Adrenal gland (tissue), 12 donors: ENCODE measurements around the gene HRAS. TPM values are rescaled to one million over a fixed set of nuclear protein-coding genes. Genes with fewer than 3 reads are reported as not detected.

ENCODE experiments used
- DNase-seq, 7 donors: peaks; one replicate each; pipeline ENCODE4 v3.0.0-alpha.2; 2019 to 2020
- H3K27ac ChIP-seq, 5 donors: fragments of 200-600 bp; sonication (generic) in 4 of 5; 1 replicate in 3 of 5; 2 replicates in 2 of 5; pipeline versions ENCODE4 v1.5.1 to v1.8.0; 2016 to 2020; ENCODE audit warnings: mild to moderate bottlenecking in 1 of 5
- H3K27me3 ChIP-seq: fragments of 200-600 bp; 2 replicates; pipeline ENCODE4 v1.8.0; 2021
- H3K36me3 ChIP-seq, 2 donors: fragments of 200-600 bp; replicated peaks in 1 of 2; 1 replicate in 1 of 2; 2 replicates in 1 of 2; pipeline versions ENCODE4 v1.5.1 to v1.8.0; 2018 to 2022
- H3K4me1 ChIP-seq, 2 donors: fragments of 200-600 bp; replicated peaks in 1 of 2; 1 replicate in 1 of 2; 2 replicates in 1 of 2; pipeline versions ENCODE4 v1.5.1 to v1.8.0; 2018 to 2021
- H3K4me3 ChIP-seq, 4 donors: fragments of 200-600 bp; sonication (generic) in 3 of 4; one replicate each; pipeline ENCODE4 v1.5.1; 2016 to 2018
- H3K9me3 ChIP-seq, 3 donors: fragments of 200-600 bp; sonication (generic) in 1 of 3; replicated peaks in 1 of 3; 1 replicate in 2 of 3; 2 replicates in 1 of 3; pipeline versions ENCODE4 v1.5.1 to v1.8.0; 2016 to 2021
- POLR2A ChIP-seq, 2 donors: fragments of 450-650 bp; IDR thresholded peaks; one replicate each; pipeline ENCODE4 v1.6.1; 2017; ENCODE audit warnings: antibody characterized with exemption in 2 of 2, mild to moderate bottlenecking in 2 of 2, moderate library complexity in 1 of 2
- WGBS, 4 donors: extraction: QIAGEN DNeasy Blood & Tissue Kit in 2 of 4; methylation state at CpG; one replicate each; pipeline versions ENCODE4 v1.1.5 to v1.1.7; 2013 to 2017; 5-methylcytosine and 5-hydroxymethylcytosine counted together
- intact Hi-C, 2 donors: fragments of 100-400 bp; cut with DNase I; formaldehyde crosslinking; loops; one replicate each; pipeline versions ENCODE4 v1.14.1 to v1.15.0; 2022 to 2023
- microRNA counts, 2 donors: library from miRNA; unstranded; fragments of <30 nt; microRNA quantifications; one replicate each; lab custom pipeline; 2016
- microRNA-seq, 3 donors: library from miRNA; unstranded; fragments of <30 nt; microRNA quantifications; one replicate each; pipeline ENCODE4, GENCODE V29; 2017 to 2020
- polyA plus RNA-seq, 3 donors: library from polyadenylated mRNA; stranded (reverse); fragments of 200-250 nt in 2 of 3; fragments of 350-450 nt in 1 of 3; fragmentation: Illumina TruSeq in 1 of 3; extraction: RNeasy Lipid Tissue Mini Kit (QIAGEN cat#74804) in 1 of 3; gene quantifications; one replicate each; pipeline ENCODE4 v1.2.3, GENCODE V29; 2013 to 2014
- small RNA-seq, 2 donors: library from RNA; depleted of rRNA; stranded (forward); fragments of <200 nt; gene quantifications; one replicate each; pipeline ENCODE3, GENCODE V24; 2016
- total RNA-seq, 9 donors: library from RNA; depleted of rRNA in 4 of 9; stranded (reverse); fragments of >200 nt in 4 of 9; fragments of 120-200 nt in 1 of 9; fragmentation: NEBNext Ultra II Directional in 1 of 9; extraction: Animal tissue kit (Norgen Biotek cat#: 25700) in 1 of 9; gene quantifications; one replicate each; pipeline versions ENCODE4 v1.1.0 to v1.2.4, GENCODE V29; 2013 to 2023
- TF ChIP-seq, protein P1 (sequence below), 6 experiments: fragments of 450-650 bp in 4 of 6; fragments of 200-600 bp in 2 of 6; sonication (generic) in 1 of 6; IDR thresholded peaks; 1 replicate in 5 of 6; 2 replicates in 1 of 6; pipeline versions ENCODE4 v1.5.1 to v1.8.0; 2016 to 2021; ENCODE audit warnings: antibody characterized with exemption in 6 of 6, mild to moderate bottlenecking in 2 of 6, moderate library complexity in 1 of 6
- donor health status: healthy with polysubstance abuse.
- donor health status: Bipolar disorder and iron deficiency.
- donor health status: DM: yes; HTN: yes; CAD: no.
- donor health status: DM: no; HTN: no; CAD: no.
- donor health status: DM: no; HTN: no; CAD: no.
- donor health status: DM: yes; HTN: yes; CAD: no.

Gene HRAS
- total and polyA plus RNA-seq, 12 donors: 10.8 to 190 (median 39.0) TPM

DNA sequence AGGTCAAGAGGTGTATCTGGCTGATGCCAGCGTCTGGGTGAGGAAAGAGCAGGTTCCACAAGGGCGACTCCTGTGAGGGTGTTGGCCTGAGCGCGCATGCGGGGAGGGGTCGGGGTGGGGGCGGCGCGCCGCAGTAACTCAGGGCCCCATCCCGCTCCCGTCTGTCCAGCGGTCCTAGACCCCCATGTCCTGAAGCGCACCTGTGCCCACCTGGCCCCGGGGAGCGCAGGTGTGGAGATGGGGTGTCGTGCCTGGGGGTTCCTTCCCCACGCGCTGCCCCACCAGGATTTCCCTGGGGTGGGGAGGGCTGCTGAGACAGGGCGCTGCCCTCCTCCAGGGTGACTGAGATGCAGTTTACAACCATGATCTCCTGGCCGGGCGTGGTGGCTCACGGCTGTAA is 49.2 kb downstream of the HRAS start:
- no peak overlapping the region for H3K27ac ChIP-seq
- no peak for TF ChIP-seq POLR2A (IDR thresholded peaks at IDR 0.05)
- TF ChIP-seq, protein P1, sequence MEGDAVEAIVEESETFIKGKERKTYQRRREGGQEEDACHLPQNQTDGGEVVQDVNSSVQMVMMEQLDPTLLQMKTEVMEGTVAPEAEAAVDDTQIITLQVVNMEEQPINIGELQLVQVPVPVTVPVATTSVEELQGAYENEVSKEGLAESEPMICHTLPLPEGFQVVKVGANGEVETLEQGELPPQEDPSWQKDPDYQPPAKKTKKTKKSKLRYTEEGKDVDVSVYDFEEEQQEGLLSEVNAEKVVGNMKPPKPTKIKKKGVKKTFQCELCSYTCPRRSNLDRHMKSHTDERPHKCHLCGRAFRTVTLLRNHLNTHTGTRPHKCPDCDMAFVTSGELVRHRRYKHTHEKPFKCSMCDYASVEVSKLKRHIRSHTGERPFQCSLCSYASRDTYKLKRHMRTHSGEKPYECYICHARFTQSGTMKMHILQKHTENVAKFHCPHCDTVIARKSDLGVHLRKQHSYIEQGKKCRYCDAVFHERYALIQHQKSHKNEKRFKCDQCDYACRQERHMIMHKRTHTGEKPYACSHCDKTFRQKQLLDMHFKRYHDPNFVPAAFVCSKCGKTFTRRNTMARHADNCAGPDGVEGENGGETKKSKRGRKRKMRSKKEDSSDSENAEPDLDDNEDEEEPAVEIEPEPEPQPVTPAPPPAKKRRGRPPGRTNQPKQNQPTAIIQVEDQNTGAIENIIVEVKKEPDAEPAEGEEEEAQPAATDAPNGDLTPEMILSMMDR (IDR thresholded peaks at IDR 0.05): no peak
- intact Hi-C loops: no loop called here
- peaks cover 0 to 10% of the 10 kb centered on the region in 2 donors for H3K36me3 ChIP-seq
- no peaks in the 10 kb centered on the region for H3K4me1 ChIP-seq
- H3K9me3 ChIP-seq: no peaks in the 10 kb centered on the region
- DNase-seq: no peak
- H3K4me3 ChIP-seq: no peak overlapping the region
- 92 to 98% (median 97%) methylated on average over 20 to 23 of the region's 23 CpGs for WGBS, 4 donors
- H3K27me3 ChIP-seq: no peaks in the 10 kb centered on the region

DNA sequence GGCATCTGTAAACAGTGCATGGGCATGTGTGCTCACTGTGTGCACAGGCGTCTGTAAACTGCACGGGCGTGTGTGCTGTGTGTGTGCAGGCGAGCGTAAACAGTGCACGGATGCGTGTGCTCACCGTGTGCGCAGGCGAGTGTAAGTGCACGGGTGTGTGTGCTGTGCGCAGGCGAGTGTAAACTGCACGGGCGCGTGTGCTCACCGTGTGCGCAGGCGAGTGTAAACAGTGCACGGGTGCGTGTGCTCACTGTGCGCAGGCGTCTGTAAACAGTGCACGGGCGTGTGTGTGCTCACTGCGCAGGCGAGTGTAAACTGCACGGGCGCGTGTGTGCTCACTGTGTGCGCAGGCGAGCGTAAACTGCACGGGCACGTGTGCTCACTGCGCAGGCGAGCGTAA is 50.8 kb downstream of the HRAS start:
- intact Hi-C loops: no loop called here
- H3K27me3 ChIP-seq: no peaks in the 10 kb centered on the region
- peaks cover 0 to 4% of the 10 kb centered on the region in 2 donors for H3K36me3 ChIP-seq
- H3K9me3 ChIP-seq: no peaks in the 10 kb centered on the region
- H3K4me1 ChIP-seq: no peaks in the 10 kb centered on the region
- TF ChIP-seq POLR2A (IDR thresholded peaks at IDR 0.05): no peak
- TF ChIP-seq, protein P1 (IDR thresholded peaks at IDR 0.05): no peak
- H3K4me3 ChIP-seq: no peak overlapping the region
- no peak overlapping the region for H3K27ac ChIP-seq
- no peak for DNase-seq
- WGBS, 4 donors: 93 to 98% (median 95%) methylated on average over 38 of the region's 38 CpGs

MicroRNA genes within 50 kb of the gene (microRNA counts, 767-probe panel; counts per million panel counts)
- 0 counts per million in 2 donors for microRNA hsa-miR-210 (lab: Ali Mortazavi, UCI)

Small RNA genes within 50 kb of the gene (microRNA-seq; reads per million reads assigned to microRNA genes)
- gene MIR210: 69.8 to 95.2 (median 70.6) reads per million in 3 donors

Small RNA genes within 50 kb of the gene (small RNA-seq; reads per million reads assigned to genes)
- 5.0 reads per million in 2 donors for gene MIR210

Other genes starting within 250 kb of the HRAS start
- gene PGGHG, start 246.4 kb downstream of the HRAS start, total RNA-seq: 1 to 10 TPM; 1.2 to 9.8 (median 7.1) TPM
- 10 to 100 TPM in 2 of 3 donors, under 1 TPM in 1; 0.55 to 77.2 (median 29.4) TPM for gene PGGHG, start 246.4 kb downstream of the HRAS start, polyA plus RNA-seq
- not detected for gene IFITM5, start 236.1 kb downstream of the HRAS start, total RNA-seq
- not detected for gene IFITM5, start 236.1 kb downstream of the HRAS start, polyA plus RNA-seq
- gene IFITM2, start 227.8 kb downstream of the HRAS start, total RNA-seq: 100 to 1,000 TPM in 7 of 9 donors, 10 to 100 TPM in 2; 30.7 to 269 (median 155) TPM
- 100 to 1,000 TPM; 290 to 835 (median 443) TPM for gene IFITM2, start 227.8 kb downstream of the HRAS start, polyA plus RNA-seq
- 100 to 1,000 TPM in 3 of 9 donors, 10 to 100 TPM in 6; 12.1 to 238 (median 84.5) TPM for gene IFITM1, start 221.5 kb downstream of the HRAS start, total RNA-seq
- 100 to 1,000 TPM in 2 of 3 donors, 10 to 100 TPM in 1; 84.6 to 360 (median 139) TPM for gene IFITM1, start 221.5 kb downstream of the HRAS start, polyA plus RNA-seq
- 100 to 1,000 TPM in 8 of 9 donors, 10 to 100 TPM in 1; 80.5 to 946 (median 291) TPM for gene IFITM3, start 214.7 kb downstream of the HRAS start, total RNA-seq
- 1,000 to 10,000 TPM in 1 of 3 donors, 100 to 1,000 TPM in 2; 454 to 1,592 (median 502) TPM for gene IFITM3, start 214.7 kb downstream of the HRAS start, polyA plus RNA-seq
- gene B4GALNT4, start 166.1 kb downstream of the HRAS start, total RNA-seq: 1 to 10 TPM in 4 of 9 donors, under 1 TPM in 3, not detected in 2; 0.29 to 4.6 (median 1.1) TPM
- 10 to 100 TPM in 1 of 3 donors, 1 to 10 TPM in 1, under 1 TPM in 1; 0.15 to 30.3 (median 9.1) TPM for gene B4GALNT4, start 166.1 kb downstream of the HRAS start, polyA plus RNA-seq
- under 1 TPM in 3 of 9 donors, not detected in 6; 0.45 to 0.65 (median 0.65) TPM for gene PKP3, start 141.4 kb downstream of the HRAS start, total RNA-seq
- gene PKP3, start 141.4 kb downstream of the HRAS start, polyA plus RNA-seq: under 1 TPM in 1 of 3 donors, not detected in 2; 0.37 TPM
- gene SIGIRR, start 120.6 kb downstream of the HRAS start, total RNA-seq: 10 to 100 TPM in 7 of 9 donors, 1 to 10 TPM in 2; 5.7 to 70.0 (median 21.1) TPM
- 100 to 1,000 TPM in 1 of 3 donors, 10 to 100 TPM in 1, 1 to 10 TPM in 1; 2.7 to 111 (median 80.4) TPM for gene SIGIRR, start 120.6 kb downstream of the HRAS start, polyA plus RNA-seq
- 1 to 10 TPM in 1 of 9 donors, under 1 TPM in 3, not detected in 5; 0.52 to 2.2 (median 0.79) TPM for gene ANO9, start 93.6 kb downstream of the HRAS start, total RNA-seq
- 1 to 10 TPM in 2 of 3 donors, under 1 TPM in 1; 0.07 to 2.9 (median 1.2) TPM for gene ANO9, start 93.6 kb downstream of the HRAS start, polyA plus RNA-seq
- 10 to 100 TPM; 20.7 to 85.9 (median 41.4) TPM for gene PTDSS2, start 85.3 kb downstream of the HRAS start, total RNA-seq
- gene PTDSS2, start 85.3 kb downstream of the HRAS start, polyA plus RNA-seq: 100 to 1,000 TPM in 1 of 3 donors, 10 to 100 TPM in 2; 11.0 to 109 (median 53.7) TPM
- gene RNH1, start 28.3 kb downstream of the HRAS start, total RNA-seq: 100 to 1,000 TPM; 103 to 342 (median 252) TPM
- 100 to 1,000 TPM in 2 of 3 donors, 10 to 100 TPM in 1; 36.3 to 125 (median 110) TPM for gene RNH1, start 28.3 kb downstream of the HRAS start, polyA plus RNA-seq
- gene LRRC56, start 2.0 kb upstream of the HRAS start, total RNA-seq: 1 to 10 TPM in 2 of 9 donors, under 1 TPM in 6, not detected in 1; 0.32 to 1.7 (median 0.82) TPM
- gene LRRC56, start 2.0 kb upstream of the HRAS start, polyA plus RNA-seq: 1 to 10 TPM in 2 of 3 donors, not detected in 1; 1.7 to 4.3 TPM
- 1 to 10 TPM in 8 of 9 donors, under 1 TPM in 1; 0.35 to 9.1 (median 6.0) TPM for gene LMNTD2, start 25.2 kb upstream of the HRAS start, total RNA-seq
- 10 to 100 TPM in 2 of 3 donors, under 1 TPM in 1; 0.20 to 21.0 (median 12.7) TPM for gene LMNTD2, start 25.2 kb upstream of the HRAS start, polyA plus RNA-seq
- gene RASSF7, start 25.4 kb upstream of the HRAS start, total RNA-seq: 10 to 100 TPM in 4 of 9 donors, 1 to 10 TPM in 5; 2.9 to 18.2 (median 5.8) TPM
- 10 to 100 TPM in 1 of 3 donors, 1 to 10 TPM in 1, under 1 TPM in 1; 0.33 to 19.9 (median 9.8) TPM for gene RASSF7, start 25.4 kb upstream of the HRAS start, polyA plus RNA-seq
- 10 to 100 TPM; 17.2 to 42.2 (median 29.0) TPM for gene PHRF1, start 40.9 kb upstream of the HRAS start, total RNA-seq
- 10 to 100 TPM in 2 of 3 donors, 1 to 10 TPM in 1; 8.7 to 62.3 (median 23.3) TPM for gene PHRF1, start 40.9 kb upstream of the HRAS start, polyA plus RNA-seq
- gene IRF7, start 80.4 kb upstream of the HRAS start, total RNA-seq: 10 to 100 TPM in 5 of 9 donors, 1 to 10 TPM in 4; 3.6 to 28.3 (median 10.0) TPM
- 10 to 100 TPM in 2 of 3 donors, under 1 TPM in 1; 0.81 to 87.6 (median 25.9) TPM for gene IRF7, start 80.4 kb upstream of the HRAS start, polyA plus RNA-seq
- 1 to 10 TPM in 5 of 9 donors, under 1 TPM in 3, not detected in 1; 0.44 to 5.2 (median 1.2) TPM for gene CDHR5, start 89.4 kb upstream of the HRAS start, total RNA-seq
- under 1 TPM; 0.31 to 0.61 (median 0.56) TPM for gene CDHR5, start 89.4 kb upstream of the HRAS start, polyA plus RNA-seq
- under 1 TPM in 1 of 9 donors, not detected in 8; 0.67 TPM for gene SCT, start 91.6 kb upstream of the HRAS start, total RNA-seq
- under 1 TPM in 1 of 3 donors, not detected in 2; 0.61 TPM for gene SCT, start 91.6 kb upstream of the HRAS start, polyA plus RNA-seq
- 1 to 10 TPM in 1 of 9 donors, under 1 TPM in 6, not detected in 2; 0.28 to 1.1 (median 0.34) TPM for gene DRD4, start 101.7 kb upstream of the HRAS start, total RNA-seq
- gene DRD4, start 101.7 kb upstream of the HRAS start, polyA plus RNA-seq: 1 to 10 TPM in 2 of 3 donors, not detected in 1; 1.2 to 1.3 TPM
- 10 to 100 TPM; 32.8 to 57.3 (median 54.8) TPM for gene DEAF1, start 159.6 kb upstream of the HRAS start, total RNA-seq
- 100 to 1,000 TPM in 1 of 3 donors, 10 to 100 TPM in 2; 20.6 to 131 (median 67.0) TPM for gene DEAF1, start 159.6 kb upstream of the HRAS start, polyA plus RNA-seq
- 10 to 100 TPM; 11.1 to 85.3 (median 33.8) TPM for gene TMEM80, start 160.2 kb upstream of the HRAS start, total RNA-seq
- 10 to 100 TPM; 14.8 to 33.8 (median 26.0) TPM for gene TMEM80, start 160.2 kb upstream of the HRAS start, polyA plus RNA-seq
- 10 to 100 TPM in 8 of 9 donors, 1 to 10 TPM in 1; 2.7 to 57.7 (median 34.3) TPM for gene EPS8L2, start 170.7 kb upstream of the HRAS start, total RNA-seq
- 10 to 100 TPM in 2 of 3 donors, 1 to 10 TPM in 1; 9.7 to 51.9 (median 25.6) TPM for gene EPS8L2, start 170.7 kb upstream of the HRAS start, polyA plus RNA-seq
- gene TALDO1, start 211.9 kb upstream of the HRAS start, total RNA-seq: 100 to 1,000 TPM in 8 of 9 donors, 10 to 100 TPM in 1; 83.2 to 167 (median 153) TPM
- 100 to 1,000 TPM in 2 of 3 donors, 10 to 100 TPM in 1; 64.3 to 117 (median 100) TPM for gene TALDO1, start 211.9 kb upstream of the HRAS start, polyA plus RNA-seq
- gene GATD1, start 241.9 kb upstream of the HRAS start, total RNA-seq: 100 to 1,000 TPM in 4 of 9 donors, 10 to 100 TPM in 5; 33.7 to 156 (median 93.4) TPM
- 100 to 1,000 TPM in 1 of 3 donors, 10 to 100 TPM in 2; 20.3 to 176 (median 49.3) TPM for gene GATD1, start 241.9 kb upstream of the HRAS start, polyA plus RNA-seq